H1 (cell line): ENCODE measurements around the gene ADAMTS13. TPM values are rescaled to one million over a fixed set of nuclear protein-coding genes. Genes with fewer than 3 reads are reported as not detected.

Experiments used
- CTCF ChIA-PET: fragments of 300-600 bp; sonication (Branson Sonifier 250); formaldehyde crosslinking; loops from one replicate; lab custom pipeline; 2021; ENCODE audit not compliant: partially characterized antibody; lab: Charles Lee
- POLR2A ChIA-PET: fragments of 300-600 bp; sonication (Branson Sonifier 250); formaldehyde crosslinking; loops from one replicate; lab custom pipeline; 2021; ENCODE audit warnings: inconsistent platforms; ENCODE audit not compliant: partially characterized antibody; lab: Charles Lee
- DNase-seq, 2 experiments: peaks; one replicate each; pipeline versions ENCODE4 v3.0.0 to v3.0.0-alpha.2; 2010 to 2022; ENCODE audit warnings: low spot score in 2 of 2, low read depth in 1 of 2, mixed read lengths in 1 of 2
- FAIRE-seq: peaks from 2 replicates; lab custom pipeline; 2011; peaks lifted over from hg19 to GRCh38; lab: Jason Lieb, UNC
- H2AFZ ChIP-seq: 2 replicates; pipeline ENCODE4 v1.8.1; 2012; ENCODE audit warnings: low read length, inconsistent platforms
- H2AK5ac ChIP-seq: 2 replicates; pipeline ENCODE4 v1.6.1; 2013; ENCODE audit warnings: low read depth, low read length
- H2BK120ac ChIP-seq: replicated peaks from 2 replicates; pipeline ENCODE3; 2013; ENCODE audit warnings: low read depth, low read length, inconsistent platforms
- H2BK12ac ChIP-seq: 2 replicates; pipeline ENCODE4 v1.6.1; 2013; ENCODE audit warnings: low read depth, low read length
- H2BK15ac ChIP-seq: 2 replicates; pipeline ENCODE4 v1.6.1; 2013; ENCODE audit warnings: low read length
- H2BK20ac ChIP-seq: 2 replicates; pipeline ENCODE4 v1.6.1; 2013; ENCODE audit warnings: low read length
- H2BK5ac ChIP-seq: 2 replicates; pipeline ENCODE4 v1.6.1; 2013; ENCODE audit warnings: low read depth, low read length
- H3K14ac ChIP-seq: 2 replicates; pipeline ENCODE4 v1.6.1; 2013; ENCODE audit warnings: inconsistent platforms; ENCODE audit not compliant: insufficient read length
- H3K18ac ChIP-seq: 2 replicates; pipeline ENCODE4 v1.6.1; 2013; ENCODE audit warnings: low read length; ENCODE audit errors: extremely low read depth
- H3K23ac ChIP-seq: 2 replicates; pipeline ENCODE4 v1.6.1; 2013; ENCODE audit warnings: inconsistent platforms; ENCODE audit not compliant: insufficient read length
- H3K23me2 ChIP-seq: 2 replicates; pipeline ENCODE4 v1.6.1; 2013; ENCODE audit warnings: low read depth, low read length
- H3K27ac ChIP-seq: 2 replicates; pipeline ENCODE4 v1.6.1; 2011; ENCODE audit warnings: low read depth, low read length, inconsistent platforms
- H3K27me3 ChIP-seq, 4 experiments: replicated peaks in 1 of 4; 1 replicate in 1 of 4; 2 replicates in 3 of 4; pipeline versions ENCODE4 v1.6.1 to v1.8.1; 2011 to 2013; ENCODE audit warnings: low read length in 3 of 4, mild to moderate bottlenecking in 3 of 4, inconsistent platforms in 2 of 4, mixed read lengths in 2 of 4, moderate library complexity in 1 of 4; ENCODE audit not compliant: control insufficient read depth in 3 of 4, insufficient read depth in 3 of 4; ENCODE audit errors: extremely low read depth in 1 of 4
- H3K36me3 ChIP-seq, 4 experiments: 2 replicates each; pipeline versions ENCODE4 v1.6.1 to v1.8.1; 2011 to 2013; ENCODE audit warnings: mild to moderate bottlenecking in 4 of 4, low read length in 3 of 4, moderate library complexity in 2 of 4, control low read depth in 1 of 4, inconsistent platforms in 1 of 4; ENCODE audit not compliant: insufficient read depth in 4 of 4, control insufficient read depth in 2 of 4
- H3K4ac ChIP-seq: replicated peaks from 2 replicates; pipeline ENCODE3; 2013; ENCODE audit warnings: low read length, low read depth, mixed read lengths, inconsistent platforms; ENCODE audit not compliant: insufficient read length
- H3K4me1 ChIP-seq, 4 experiments: replicated peaks in 1 of 4; 1 replicate in 1 of 4; 2 replicates in 3 of 4; pipeline versions ENCODE4 v1.6.1 to v1.8.1; 2011 to 2013; ENCODE audit warnings: low read length in 3 of 4, inconsistent platforms in 2 of 4, mixed read lengths in 1 of 4; ENCODE audit not compliant: insufficient read depth in 4 of 4, control insufficient read depth in 3 of 4
- H3K4me2 ChIP-seq, 2 experiments: 2 replicates each; pipeline versions ENCODE4 v1.6.1 to v1.8.1; 2011 to 2013; ENCODE audit warnings: low read depth in 2 of 2, low read length in 2 of 2, control low read depth in 1 of 2, inconsistent platforms in 1 of 2, mild to moderate bottlenecking in 1 of 2; ENCODE audit not compliant: insufficient read depth in 1 of 2
- H3K4me3 ChIP-seq, 4 experiments: fragments of 200-600, 300-600 bp in 1 of 4; sonication (generic), shearing (Covaris generic), sonication (Bioruptor Twin) in 1 of 4; 2 replicates each; pipeline versions ENCODE4 v1.5.1 to v1.8.1; 2011 to 2016; ENCODE audit warnings: low read length in 4 of 4, low read depth in 3 of 4, control low read depth in 2 of 4, inconsistent platforms in 2 of 4, mild to moderate bottlenecking in 2 of 4, mixed read lengths in 1 of 4, moderate library complexity in 1 of 4; ENCODE audit not compliant: insufficient read depth in 2 of 4; ENCODE audit errors: extremely low read depth in 1 of 4
- H3K56ac ChIP-seq: replicated peaks from 2 replicates; pipeline ENCODE3; 2013; ENCODE audit warnings: low read depth, mild to moderate bottlenecking, mixed read lengths, low read length, inconsistent platforms; ENCODE audit not compliant: insufficient read length
- H3K79me1 ChIP-seq: 2 replicates; pipeline ENCODE4 v1.6.1; 2013; ENCODE audit warnings: low read depth, low read length, control low read depth
- H3K79me2 ChIP-seq, 2 experiments: 2 replicates each; pipeline versions ENCODE4 v1.6.1 to v1.8.1; 2012 to 2013; ENCODE audit warnings: low read length in 2 of 2, mild to moderate bottlenecking in 2 of 2, inconsistent platforms in 1 of 2; ENCODE audit not compliant: insufficient read depth in 2 of 2, control insufficient read depth in 1 of 2
- H3K9ac ChIP-seq, 4 experiments: replicated peaks in 1 of 4; 1 replicate in 1 of 4; 2 replicates in 3 of 4; pipeline versions ENCODE4 v1.6.1 to v1.8.1; 2011 to 2013; ENCODE audit warnings: low read depth in 3 of 4, low read length in 3 of 4, control low read depth in 2 of 4, mild to moderate bottlenecking in 2 of 4, moderate library complexity in 2 of 4, inconsistent platforms in 1 of 4; ENCODE audit errors: extremely low read depth in 1 of 4
- H3K9me3 ChIP-seq, 2 experiments: 2 replicates each; pipeline versions ENCODE4 v1.6.1 to v1.8.1; 2012 to 2013; ENCODE audit warnings: mild to moderate bottlenecking in 2 of 2, moderate library complexity in 2 of 2, control low read depth in 1 of 2, inconsistent platforms in 1 of 2, low read depth in 1 of 2, low read length in 1 of 2, mixed read lengths in 1 of 2; ENCODE audit not compliant: insufficient read depth in 2 of 2
- H4K20me1 ChIP-seq, 2 experiments: replicated peaks in 1 of 2; 2 replicates each; pipeline versions ENCODE3 to v1.8.1; 2011 to 2013; ENCODE audit warnings: inconsistent platforms in 2 of 2, low read length in 2 of 2, mild to moderate bottlenecking in 1 of 2; ENCODE audit not compliant: insufficient read depth in 2 of 2, control insufficient read depth in 1 of 2
- H4K5ac ChIP-seq: 2 replicates; pipeline ENCODE4 v1.6.1; 2013; ENCODE audit warnings: low read length, low read depth, mixed read lengths, inconsistent platforms; ENCODE audit not compliant: insufficient read length
- H4K8ac ChIP-seq: 2 replicates; pipeline ENCODE4 v1.8.0; 2013; ENCODE audit warnings: mild to moderate bottlenecking, moderate library complexity, low read length, inconsistent platforms; ENCODE audit not compliant: insufficient read depth; ENCODE audit errors: extremely low read depth
- H4K91ac ChIP-seq: replicated peaks from 2 replicates; pipeline ENCODE3; 2013; ENCODE audit warnings: low read length, mixed read lengths, inconsistent platforms; ENCODE audit not compliant: insufficient read length
- BACH1 ChIP-seq: IDR thresholded peaks from 2 replicates; pipeline ENCODE4 v1.6.1; 2012; ENCODE audit warnings: low read length, improper control_type of control experiment
- CHD1 ChIP-seq: IDR thresholded peaks from 2 replicates; pipeline ENCODE4 v1.6.1; 2012; ENCODE audit warnings: low read depth, low read length, improper control_type of control experiment
- EP300 ChIP-seq, 2 experiments: IDR thresholded peaks; 1 replicate in 1 of 2; 2 replicates in 1 of 2; pipeline ENCODE4 v1.6.1; 2011 to 2012; ENCODE audit warnings: low read depth in 2 of 2, low read length in 2 of 2, mild to moderate bottlenecking in 2 of 2, borderline replicate concordance in 1 of 2, inconsistent platforms in 1 of 2, moderate library complexity in 1 of 2
- GTF2F1 ChIP-seq: IDR thresholded peaks from 2 replicates; pipeline ENCODE4 v1.6.1; 2012; ENCODE audit warnings: low read depth, low read length, improper control_type of control experiment, borderline replicate concordance
- HDAC2 ChIP-seq, 2 experiments: fragments of 300-600 bp in 1 of 2; sonication (generic) in 1 of 2; IDR thresholded peaks; 2 replicates each; pipeline ENCODE4 v1.6.1; 2011 to 2012; ENCODE audit warnings: low read depth in 2 of 2, low read length in 2 of 2, mild to moderate bottlenecking in 2 of 2, moderate library complexity in 2 of 2, borderline replicate concordance in 1 of 2, inconsistent platforms in 1 of 2
- JUND ChIP-seq: IDR thresholded peaks from 2 replicates; pipeline ENCODE4 v1.6.1; 2011; ENCODE audit warnings: mild to moderate bottlenecking, improper control_type of control experiment, low read length
- POU5F1 ChIP-seq: IDR thresholded peaks from 2 replicates; pipeline ENCODE4 v1.6.1; 2011; ENCODE audit warnings: low read depth, mild to moderate bottlenecking, low read length, moderate library complexity
- RFX5 ChIP-seq: IDR thresholded peaks from 2 replicates; pipeline ENCODE4 v1.6.1; 2011; ENCODE audit warnings: low read depth, low read length, improper control_type of control experiment, borderline replicate concordance
- SIRT6 ChIP-seq: IDR thresholded peaks from one replicate; pipeline ENCODE4 v1.7.1; 2012; ENCODE audit warnings: low read length, inconsistent platforms
- SP1 ChIP-seq: IDR thresholded peaks from 2 replicates; pipeline ENCODE4 v1.6.1; 2011; ENCODE audit warnings: low read depth, low read length
- TEAD4 ChIP-seq: IDR thresholded peaks from 2 replicates; pipeline ENCODE4 v1.6.1; 2012; ENCODE audit warnings: low read depth, low read length, inconsistent platforms, mixed read lengths
- YY1 ChIP-seq: IDR thresholded peaks from 2 replicates; pipeline ENCODE4 v1.6.1; 2011; ENCODE audit warnings: low read depth, mild to moderate bottlenecking, low read length
- WGBS, 2 experiments: shearing (Covaris generic) in 1 of 2; methylation state at CpG; one replicate each; pipeline versions ENCODE4 v1.1.6 to v1.1.7; 2013 to 2015; ENCODE audit warnings: low lambda C conversion rate in 2 of 2, mixed read lengths in 2 of 2, inconsistent platforms in 1 of 2, low coverage in 1 of 2, missing lambda C conversion rate in 1 of 2; ENCODE audit not compliant: insufficient replicate concordance in 2 of 2, insufficient coverage in 1 of 2, insufficient read length in 1 of 2; ENCODE audit errors: extremely low coverage in 1 of 2, missing lambda C conversion rate in 1 of 2; 5-methylcytosine and 5-hydroxymethylcytosine counted together
- polyA plus RNA-seq, 7 experiments: library from polyadenylated mRNA; depleted of rRNA in 3 of 7; stranded (reverse) in 5 of 7; unstranded in 2 of 7; fragments of >200 nt in 5 of 7; fragments of 200-250 nt in 2 of 7; gene quantifications; 1 replicate in 5 of 7; 2 replicates in 1 of 7; 4 replicates in 1 of 7; pipeline versions ENCODE4 v1.2.1 to v1.2.3, GENCODE V29; 2011 to 2013; ENCODE audit warnings: missing spikeins in 2 of 7, mixed read lengths in 2 of 7
- total RNA-seq: library from RNA; stranded (reverse); fragmentation: NEBNext Ultra II Directional; extraction: Animal tissue kit (Norgen Biotek cat#: 25700); gene quantifications from 2 replicates; pipeline ENCODE4 v1.2.1, GENCODE V29; 2021

ADAMTS13 gene
- total and polyA plus RNA-seq, 2 of the 8 experiments (the other 6 are each of a cell fraction or from before 2014, with no cell fraction given) = 4.4 to 5.8 TPM

DNA sequence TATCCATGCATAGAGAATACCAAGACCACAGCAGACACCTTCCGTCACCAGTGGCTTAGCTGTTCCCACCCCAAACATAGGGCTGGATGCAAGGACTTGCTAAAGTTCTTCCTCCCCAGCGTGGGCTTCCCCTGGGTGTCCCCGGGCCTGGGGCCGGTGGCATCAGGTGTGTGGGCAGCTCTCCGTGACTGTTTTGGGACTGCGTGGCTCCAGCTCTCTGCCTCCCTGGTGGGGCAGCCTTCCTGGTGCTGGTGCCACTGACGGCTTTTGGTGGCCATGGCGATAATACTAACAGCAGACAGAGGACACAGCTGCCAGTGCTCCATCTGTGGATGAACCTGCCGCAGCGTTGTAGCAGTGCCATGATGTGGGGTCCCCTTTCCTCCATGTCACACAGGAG, 42.5 kb downstream of the ADAMTS13 start:
- Histone ChIP-seq H3K14ac (no peak overlapping the region), H4K8ac (no peak overlapping the region), H4K20me1 (peaks cover 0 to 16% of the 10 kb centered on the region in 2 experiments), H4K5ac (no peak overlapping the region), H2BK5ac (no peak overlapping the region), H3K4me1 (peaks cover 2 to 10% (median 8%) of the 10 kb centered on the region in 4 experiments), H3K79me1 (peaks cover 9% of the 10 kb centered on the region), H2BK120ac (no peak overlapping the region), H3K36me3 (no peaks in the 10 kb centered on the region), H2AFZ (no peak overlapping the region), H3K9me3 (no peaks in the 10 kb centered on the region), H2BK20ac (no peak overlapping the region), H3K4me2 (no peak overlapping the region), H3K4me3 (no peak overlapping the region), H3K9ac (no peak overlapping the region), H3K23ac (no peak overlapping the region), H2BK12ac (no peak overlapping the region), H4K91ac (no peak overlapping the region), H2BK15ac (no peak overlapping the region), H3K56ac (no peak overlapping the region), H3K79me2 (peaks cover 0 to 13% of the 10 kb centered on the region in 2 experiments; a peak in 2 of 4 replicates), H3K23me2 (peaks cover 5% of the 10 kb centered on the region; the same call in 1 of the 2 replicates), H3K4ac (no peak overlapping the region), H2AK5ac (no peak overlapping the region), H3K27ac (no peak overlapping the region), H3K27me3 (no peaks in the 10 kb centered on the region), H3K18ac (no peak overlapping the region)
- FAIRE-seq = no peak
- ChIA-PET CTCF (interaction anchor here (0.8 to 3.2 kb wide), 9 partner anchors 10 to 62 kb away, joined by 3 to 25 read pairs (median 5); partner anchors contain the start of genes ADAMTS13 and SLC2A6), POLR2A (interaction anchor here (1.6 kb wide), 2 partner anchors 9 to 17 kb away, joined by 3 to 4 read pairs; no protein-coding TSS in a partner anchor)
- DNase-seq = no peak
- WGBS, 2 experiments = 91% methylated on average over 8 of the region's 10 CpGs; no CpG with 5 or more reads in 1 of the 2 experiments
- no peak for TF ChIP-seq TEAD4
- TF ChIP-seq YY1 = no peak
- TF ChIP-seq POU5F1 = no peak
- TF ChIP-seq HDAC2 (IDR thresholded peaks at IDR 0.05; ENCODE audit: borderline replicate concordance in 1 of 2, low read depth in 2 of 2, low read length in 2 of 2) = no peak
- no peak for TF ChIP-seq CHD1
- no peak for TF ChIP-seq SP1
- TF ChIP-seq GTF2F1 = no peak
- no peak for TF ChIP-seq JUND
- TF ChIP-seq SIRT6 = no peak
- no peak for TF ChIP-seq EP300 (IDR thresholded peaks at IDR 0.05; ENCODE audit: borderline replicate concordance in 1 of 2, low read depth in 2 of 2, low read length in 2 of 2)
- TF ChIP-seq BACH1 = no peak
- TF ChIP-seq RFX5 = no peak
